ENCODE measurements around the gene PABPC1L. TPM values are rescaled to one million over a fixed set of nuclear protein-coding genes. Genes with fewer than 3 reads are reported as not detected.
A peak's percentile ranks its signal among the peaks of the same experiment; 100 is the strongest.

The PABPC1L gene
- total RNA-seq, 1 experiment from 2014 or later = 1.2 TPM

DNA sequence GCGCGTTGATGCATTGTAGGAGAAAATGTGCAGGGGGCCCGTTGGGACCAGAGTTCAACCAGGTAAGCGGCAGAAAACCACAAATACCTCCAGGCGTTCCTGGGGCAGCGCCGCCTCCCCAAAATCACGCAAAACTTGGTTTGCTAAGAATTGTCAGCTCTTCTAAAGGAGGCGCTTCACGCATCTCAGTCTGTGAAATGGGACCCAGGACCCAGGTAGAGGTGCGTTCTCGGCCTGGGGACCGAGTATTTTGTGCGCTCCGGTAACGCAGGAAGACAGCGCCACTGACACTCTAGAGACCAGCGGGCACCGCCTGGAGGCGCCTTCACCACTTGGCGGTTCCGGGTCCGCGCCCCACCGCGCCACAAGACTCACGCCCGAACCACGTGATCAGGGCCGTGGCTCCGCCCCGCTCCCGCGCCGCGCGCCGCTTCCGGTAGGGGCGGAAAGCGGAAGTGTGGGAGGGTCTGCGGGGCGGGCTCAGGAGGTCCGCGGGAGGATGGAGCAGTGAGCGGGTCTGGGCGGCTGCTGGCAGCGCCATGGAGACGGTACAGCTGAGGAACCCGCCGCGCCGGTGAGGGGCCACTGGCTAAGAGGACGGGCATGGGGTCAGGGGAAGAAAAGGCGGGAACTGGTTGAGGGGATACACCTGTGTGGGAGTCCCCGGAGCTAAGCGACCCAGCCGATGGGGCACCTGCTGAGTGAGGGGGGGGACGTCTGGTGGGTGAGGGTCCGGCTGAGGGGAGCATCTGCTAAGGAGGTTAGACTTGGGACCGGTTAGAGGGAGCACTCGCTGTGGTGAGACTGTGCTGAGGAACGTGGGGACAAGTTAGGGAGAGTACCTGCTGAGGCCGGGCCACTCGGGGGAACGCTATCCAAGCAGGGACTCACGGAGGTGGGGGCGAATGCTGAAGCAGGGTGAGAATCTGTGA is 56.4 kb downstream of the PABPC1L start, which contains the start of gene STK4:
TSS of gene STK4 (plus strand) at position 483 of the 932 bp plus-strand sequence. CDS start at position 540, 57 bp downstream.
- peak; percentile 97 for DNase-seq (ENCODE audit: low read depth)

DNA sequence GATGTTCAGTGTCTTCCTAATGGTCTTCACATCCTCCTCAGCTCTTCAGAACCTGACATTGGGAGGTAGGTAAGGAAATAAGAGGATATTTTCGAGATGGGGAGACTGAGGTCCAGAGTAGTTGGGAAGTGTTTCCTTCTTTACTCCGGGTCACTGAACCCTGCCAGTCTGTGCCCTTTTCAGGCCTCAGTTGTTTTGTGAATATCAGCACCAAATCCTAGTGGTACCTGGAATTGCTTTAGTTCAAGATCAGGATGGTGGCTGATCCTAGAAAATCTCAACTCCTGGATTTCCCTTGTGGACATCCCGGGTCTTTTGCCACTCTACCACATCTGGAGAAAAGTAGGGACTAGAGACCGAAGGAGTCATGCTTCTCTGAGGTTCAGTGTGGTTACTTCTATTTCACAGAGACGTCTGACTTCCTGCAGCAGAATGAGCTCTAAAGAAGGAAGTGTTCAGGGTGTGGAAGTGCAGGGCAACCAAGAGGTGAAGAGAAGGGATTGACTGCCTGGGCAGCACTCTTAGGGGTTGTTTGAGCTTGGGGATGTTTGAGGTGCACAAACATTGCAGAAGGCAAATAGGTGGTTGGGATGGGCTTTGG is 57.4 kb downstream of the PABPC1L start:
- DNase-seq (ENCODE audit: low read depth) = peak; percentile 19

DNA sequence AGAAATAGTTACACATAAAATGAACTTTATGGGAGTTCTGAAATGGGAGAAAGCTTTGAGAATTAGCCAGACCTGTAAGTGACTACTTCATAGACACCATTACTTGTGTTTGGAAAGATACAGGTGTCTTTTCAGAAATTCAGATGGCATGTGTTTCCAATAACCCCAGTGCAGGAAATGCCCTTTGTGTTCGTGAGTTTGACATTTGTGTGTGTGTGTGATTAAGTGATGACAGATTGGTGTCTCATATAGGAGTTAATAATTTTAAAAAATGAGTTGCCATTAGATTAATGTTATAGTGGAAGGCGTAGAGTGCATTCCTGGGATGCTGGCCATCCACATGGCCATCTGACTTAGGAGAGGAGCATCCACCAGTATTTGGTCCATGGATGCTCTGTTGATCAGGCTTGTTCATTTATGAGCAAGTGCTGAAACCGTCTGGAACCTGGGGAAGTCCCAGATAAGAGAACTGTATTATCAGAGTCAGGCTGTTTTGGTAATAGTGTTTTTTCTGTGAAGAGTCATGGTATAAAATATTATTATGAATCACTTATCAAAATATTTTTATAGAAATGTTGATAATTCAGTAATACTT is 59.5 kb downstream of the PABPC1L start:
- no peak for DNase-seq (ENCODE audit: low read depth)

DNA sequence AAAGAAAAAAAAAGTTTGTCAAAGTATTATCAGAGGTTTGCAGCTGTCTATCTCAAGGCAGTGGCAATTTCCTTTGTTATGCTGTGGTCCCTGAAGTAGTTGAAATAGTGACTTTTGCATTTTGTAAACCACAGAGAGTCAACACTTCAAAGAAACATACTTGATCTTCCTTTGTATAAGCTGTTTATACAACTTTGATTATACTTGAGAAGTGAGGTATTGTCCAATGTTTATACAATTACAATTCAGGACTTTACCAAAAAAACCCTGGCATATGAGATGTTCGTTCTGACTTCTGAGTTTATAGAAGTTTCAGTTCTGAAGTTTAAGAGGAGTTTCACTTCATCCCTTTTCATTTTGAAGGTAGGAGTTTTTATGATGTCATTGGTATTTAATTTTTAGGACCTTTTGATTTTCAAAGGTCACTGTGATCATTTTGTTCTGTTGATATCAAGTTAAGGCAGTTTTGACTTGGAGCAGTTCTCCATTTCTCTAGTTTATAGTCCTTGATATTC is 60.4 kb downstream of the PABPC1L start:
- DNase-seq (ENCODE audit: low read depth) = no peak

DNA sequence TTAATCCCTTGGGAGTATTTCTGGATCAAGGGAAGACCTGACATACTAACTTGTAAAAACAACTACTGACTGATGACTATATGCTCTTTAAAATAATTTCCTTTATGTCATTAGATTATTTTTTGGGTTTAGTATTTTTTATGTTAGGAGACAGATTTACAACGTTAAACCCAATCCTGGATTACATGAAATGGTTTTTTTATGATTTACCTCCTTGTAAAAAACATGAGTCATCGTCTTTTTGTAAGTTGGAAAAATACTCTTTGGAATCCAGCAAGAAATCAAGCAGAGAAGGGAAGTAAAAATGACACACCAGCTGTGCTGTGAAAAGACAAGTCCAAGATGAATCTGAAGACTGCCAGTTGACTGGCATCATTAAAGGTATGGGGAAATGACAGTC is 63.2 kb downstream of the PABPC1L start:
- DNase-seq (ENCODE audit: low read depth) = no peak

DNA sequence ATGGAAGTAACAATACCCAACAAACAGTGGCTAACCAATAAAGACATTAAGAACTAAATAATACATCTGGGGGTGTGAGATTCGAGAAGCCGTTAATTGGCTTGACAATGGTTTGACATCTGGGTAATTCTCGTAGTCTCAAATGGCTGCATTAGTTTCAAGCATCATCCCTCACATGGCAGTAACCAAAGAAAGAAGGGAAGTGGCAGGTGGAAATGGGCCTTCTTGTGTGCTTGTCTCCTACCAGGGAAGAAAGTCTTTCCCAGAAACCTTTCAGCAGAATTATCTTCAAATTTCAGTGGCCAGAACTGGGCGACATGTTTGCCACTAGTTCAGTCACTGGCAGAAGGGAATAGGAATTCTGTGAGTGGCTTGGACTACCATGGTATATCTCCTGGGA is 66.8 kb downstream of the PABPC1L start:
- DNase-seq (ENCODE audit: low read depth) = no peak

DNA sequence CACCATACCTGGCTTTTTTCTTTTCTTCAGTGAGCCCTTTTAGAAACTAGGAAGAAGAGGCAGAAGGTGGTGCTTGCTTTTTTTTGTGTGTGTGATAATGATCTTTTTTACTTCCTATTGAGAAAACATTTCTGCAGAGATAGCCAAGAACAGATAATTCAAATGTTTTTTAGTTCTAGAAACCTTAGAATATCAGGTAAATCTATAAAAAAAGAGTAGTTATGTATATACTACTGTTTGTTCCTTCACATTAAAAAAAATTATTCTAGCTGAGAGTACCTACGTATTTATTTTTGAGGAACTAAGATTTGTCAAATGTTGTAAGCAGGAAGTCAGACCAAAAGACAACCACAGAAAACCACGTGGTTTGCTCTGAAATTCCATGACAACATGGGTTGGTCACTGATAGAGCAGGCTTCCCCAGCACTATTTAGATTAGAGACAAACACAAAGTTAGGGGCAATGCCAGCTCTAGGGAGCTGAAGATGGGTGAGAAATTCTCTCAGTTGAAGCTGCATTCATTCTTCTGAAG is 69.3 kb downstream of the PABPC1L start:
- DNase-seq (ENCODE audit: low read depth) = peak; percentile 21

DNA sequence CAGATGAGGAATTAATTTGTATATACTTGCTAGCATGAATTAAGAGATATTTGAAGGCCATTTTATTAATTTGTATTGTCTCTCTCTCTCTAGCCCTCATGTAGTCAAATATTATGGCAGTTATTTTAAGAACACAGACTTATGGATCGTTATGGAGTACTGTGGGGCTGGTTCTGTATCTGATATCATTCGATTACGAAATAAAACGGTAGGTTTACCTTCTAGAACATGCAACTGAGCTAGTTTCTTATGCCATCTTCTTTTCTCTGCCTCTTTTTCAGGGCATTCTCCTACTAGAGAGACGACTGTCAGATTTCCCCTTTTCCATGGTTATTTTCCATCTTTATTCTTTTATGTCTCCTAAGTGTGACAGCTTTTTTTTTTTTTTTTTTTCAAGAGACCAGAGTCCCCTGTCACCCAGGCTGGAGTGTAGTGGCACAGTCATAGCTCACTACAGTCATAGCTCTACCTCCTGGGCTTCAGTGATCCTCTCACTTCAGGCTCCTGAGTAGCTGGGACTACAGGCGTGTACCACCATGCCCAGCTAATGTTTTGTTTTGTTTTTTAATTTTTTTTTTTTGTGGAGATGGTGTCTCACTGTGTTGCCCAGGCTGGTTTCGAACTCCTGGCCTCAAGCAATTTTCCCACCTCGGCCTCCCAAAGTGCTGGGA is 72.0 kb downstream of the PABPC1L start:
- DNase-seq (ENCODE audit: low read depth) = no peak

DNA sequence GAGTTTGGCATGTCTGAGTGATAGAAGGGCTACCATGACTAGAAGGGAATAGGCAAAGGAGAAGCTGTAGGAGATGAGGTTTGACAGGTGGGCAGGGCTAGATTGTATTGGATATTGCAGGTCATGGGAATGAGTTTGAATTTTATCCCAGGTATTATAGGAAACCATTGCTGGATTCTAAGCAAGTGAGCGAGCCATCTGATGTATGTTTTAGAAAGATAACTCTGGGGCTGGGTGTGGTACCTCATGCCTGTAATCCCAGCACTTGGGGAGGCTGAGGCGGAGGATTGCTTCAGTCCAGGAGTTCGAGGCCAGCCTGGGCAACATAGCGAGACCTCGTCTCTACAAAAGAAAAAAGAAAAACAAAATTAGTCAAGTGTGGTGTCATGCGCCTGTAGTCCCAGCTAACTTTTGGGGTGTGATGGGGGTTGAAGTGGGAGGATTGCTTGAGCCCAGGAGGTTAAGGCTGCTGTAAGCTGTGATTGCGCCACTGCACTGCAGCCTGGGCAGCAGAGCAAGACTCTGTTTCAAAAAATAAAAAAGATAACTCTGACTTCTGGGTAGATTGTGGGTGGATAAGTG is 73.3 kb downstream of the PABPC1L start:
- DNase-seq (ENCODE audit: low read depth) = no peak

DNA sequence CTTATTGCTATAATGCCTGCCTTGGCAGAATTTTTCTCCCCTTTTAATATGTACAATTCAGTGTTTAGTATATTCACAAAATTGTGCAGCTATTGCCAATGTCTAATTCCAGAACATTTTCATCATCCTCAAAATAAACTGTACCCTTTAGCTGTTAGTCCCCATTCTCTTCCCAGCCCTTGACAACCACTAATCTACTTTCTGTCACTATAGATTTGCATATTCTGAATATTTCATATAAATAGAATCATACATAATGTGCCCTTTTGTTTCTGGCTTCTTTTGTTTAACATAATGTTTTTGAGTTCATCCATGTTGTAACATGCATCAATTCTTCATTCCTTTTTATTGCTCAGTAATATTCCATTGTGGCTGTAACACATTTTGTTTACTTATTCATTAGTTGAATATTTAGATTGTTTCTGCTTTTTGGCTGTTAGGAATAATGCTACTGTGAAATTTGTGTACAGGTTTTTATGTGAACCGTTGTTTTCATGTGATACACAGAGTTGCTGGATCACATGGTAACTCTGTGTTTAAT is 78.8 kb downstream of the PABPC1L start:
- DNase-seq (ENCODE audit: low read depth) = no peak

Other genes starting within 250 kb of the PABPC1L start
- gene CCN5, start 194.7 kb upstream of the PABPC1L start, total RNA-seq (2014; rRNA removed; shearing (Covaris generic)) = not detected in 2 replicates
- gene KCNK15, start 164.2 kb upstream of the PABPC1L start, total RNA-seq (2014; rRNA removed; shearing (Covaris generic)) = 1.3 TPM in 1 of 2 replicates, not detected in the other
- 2.0 and 2.1 TPM in 2 replicates for gene RIMS4, start 99.5 kb upstream of the PABPC1L start, total RNA-seq (2014; rRNA removed; shearing (Covaris generic))
- gene YWHAB, start 24.4 kb upstream of the PABPC1L start, total RNA-seq (2014; rRNA removed; shearing (Covaris generic)) = 58.3 and 62.8 TPM in 2 replicates
- gene TOMM34, start 50.3 kb downstream of the PABPC1L start, total RNA-seq (2014; rRNA removed; shearing (Covaris generic)) = 77.5 and 87.9 TPM in 2 replicates
- gene STK4, start 56.5 kb downstream of the PABPC1L start, total RNA-seq (2014; rRNA removed; shearing (Covaris generic)) = 20.8 and 25.0 TPM in 2 replicates
- not detected in 2 replicates for gene KCNS1, start 191.1 kb downstream of the PABPC1L start, total RNA-seq (2014; rRNA removed; shearing (Covaris generic))
- not detected in 2 replicates for gene WFDC5, start 205.1 kb downstream of the PABPC1L start, total RNA-seq (2014; rRNA removed; shearing (Covaris generic))
- gene WFDC12, start 214.4 kb downstream of the PABPC1L start, total RNA-seq (2014; rRNA removed; shearing (Covaris generic)) = not detected in 2 replicates

Data from Daoy (cell line).